ENCODE measurements around the gene MEIKIN. TPM values are rescaled to one million over a fixed set of nuclear protein-coding genes. Genes with fewer than 3 reads are reported as not detected.

MEIKIN gene
- total and polyA plus RNA-seq, 7 donors = 0.77 TPM; not detected in 6

GRCh38 chr5:131957721-131958441 is 12.4 kb upstream of the MEIKIN start:
- Histone ChIP-seq H3K36me3 (ENCODE audit: insufficient read depth in 1 of 2, low read depth in 1 of 2) (no peaks in the 10 kb centered on the region), H3K27ac (no peak overlapping the region), H3K27me3 (ENCODE audit: insufficient read depth in 3 of 3, low read length in 2 of 3) (no peaks in the 10 kb centered on the region), H3K4me1 (peaks cover 6% of the 10 kb centered on the region), H3K4me3 (no peak overlapping the region), H3K9me3 (no peaks in the 10 kb centered on the region)
- 83 to 85% (median 84%) methylated on average over 8 of the region's 8 CpGs for WGBS, 3 donors
- TF ChIP-seq, protein P1, sequence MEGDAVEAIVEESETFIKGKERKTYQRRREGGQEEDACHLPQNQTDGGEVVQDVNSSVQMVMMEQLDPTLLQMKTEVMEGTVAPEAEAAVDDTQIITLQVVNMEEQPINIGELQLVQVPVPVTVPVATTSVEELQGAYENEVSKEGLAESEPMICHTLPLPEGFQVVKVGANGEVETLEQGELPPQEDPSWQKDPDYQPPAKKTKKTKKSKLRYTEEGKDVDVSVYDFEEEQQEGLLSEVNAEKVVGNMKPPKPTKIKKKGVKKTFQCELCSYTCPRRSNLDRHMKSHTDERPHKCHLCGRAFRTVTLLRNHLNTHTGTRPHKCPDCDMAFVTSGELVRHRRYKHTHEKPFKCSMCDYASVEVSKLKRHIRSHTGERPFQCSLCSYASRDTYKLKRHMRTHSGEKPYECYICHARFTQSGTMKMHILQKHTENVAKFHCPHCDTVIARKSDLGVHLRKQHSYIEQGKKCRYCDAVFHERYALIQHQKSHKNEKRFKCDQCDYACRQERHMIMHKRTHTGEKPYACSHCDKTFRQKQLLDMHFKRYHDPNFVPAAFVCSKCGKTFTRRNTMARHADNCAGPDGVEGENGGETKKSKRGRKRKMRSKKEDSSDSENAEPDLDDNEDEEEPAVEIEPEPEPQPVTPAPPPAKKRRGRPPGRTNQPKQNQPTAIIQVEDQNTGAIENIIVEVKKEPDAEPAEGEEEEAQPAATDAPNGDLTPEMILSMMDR (IDR thresholded peaks at IDR 0.05) = no peak
- ATAC-seq = no peak
- intact Hi-C loops (cut with DNase I) = no loop called here
- DNase-seq = no peak

DNA sequence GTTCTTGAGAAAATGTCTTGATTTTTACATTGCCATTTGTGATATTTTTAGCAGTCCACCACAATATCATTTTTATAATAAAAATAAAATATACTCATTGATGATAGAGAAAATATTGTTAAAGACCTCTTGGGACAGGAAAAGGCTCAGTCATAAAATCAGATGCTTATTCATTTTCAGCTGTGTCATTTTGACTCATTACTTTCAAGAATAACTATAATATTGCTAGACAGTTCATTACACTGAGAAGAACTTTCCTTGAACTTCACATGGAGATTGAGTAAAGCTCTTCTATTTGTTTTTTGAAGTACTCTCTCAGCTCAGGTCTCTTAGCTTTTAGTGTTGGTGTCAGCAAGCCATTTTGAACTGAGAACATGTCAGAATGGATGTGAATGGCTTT is 8.5 kb upstream of the MEIKIN start:
- TF ChIP-seq, protein P1 (IDR thresholded peaks at IDR 0.05) = no peak
- intact Hi-C loops (cut with DNase I) = no loop called here
- no peak for ATAC-seq

DNA sequence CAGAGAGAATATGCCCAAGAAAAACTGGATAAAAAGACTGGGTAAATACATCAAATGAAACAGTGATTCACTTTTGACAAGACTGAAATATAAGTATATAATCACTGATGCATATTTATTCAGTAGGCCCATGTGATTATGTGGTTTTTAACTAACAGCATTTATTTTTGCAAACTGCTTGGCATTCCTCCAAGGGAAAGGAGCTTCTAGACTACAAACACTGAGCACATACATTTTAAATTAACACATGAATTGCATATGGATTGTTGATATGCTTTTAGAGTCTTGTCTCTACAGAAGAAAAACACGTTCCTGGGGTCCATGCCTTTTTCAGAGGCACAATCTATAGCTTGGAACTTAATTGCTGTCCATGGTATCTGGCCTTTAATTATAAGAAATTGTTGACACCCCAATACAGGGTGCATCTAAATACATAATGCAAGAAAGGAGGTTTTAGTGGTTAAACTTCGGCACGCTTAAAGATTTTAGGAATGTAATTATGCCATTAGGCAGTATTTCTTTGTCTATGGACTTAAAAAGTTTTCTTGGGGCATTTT is 6.9 kb upstream of the MEIKIN start:
- H3K27ac ChIP-seq = no peak overlapping the region
- no peak overlapping the region for H3K4me3 ChIP-seq
- DNase-seq = no peak
- intact Hi-C loops (cut with DNase I) = no loop called here
- 53 to 88% (median 71%) methylated on average over 3 of the region's 3 CpGs for WGBS, 3 donors
- H3K36me3 ChIP-seq (ENCODE audit: insufficient read depth in 1 of 2, low read depth in 1 of 2) = no peaks in the 10 kb centered on the region
- H3K27me3 ChIP-seq (ENCODE audit: insufficient read depth in 3 of 3, low read length in 2 of 3) = no peaks in the 10 kb centered on the region
- no peaks in the 10 kb centered on the region for H3K9me3 ChIP-seq
- no peak for ATAC-seq
- TF ChIP-seq, protein P1 (IDR thresholded peaks at IDR 0.05) = no peak
- no peaks in the 10 kb centered on the region for H3K4me1 ChIP-seq

More for the DNA sequence above, 8.5 kb upstream of the MEIKIN start:
- Histone ChIP-seq H3K27ac (no peak overlapping the region), H3K36me3 (ENCODE audit: insufficient read depth in 1 of 2, low read depth in 1 of 2) (no peaks in the 10 kb centered on the region), H3K4me3 (no peak overlapping the region), H3K9me3 (no peaks in the 10 kb centered on the region), H3K4me1 (peaks cover 2% of the 10 kb centered on the region), H3K27me3 (ENCODE audit: insufficient read depth in 3 of 3, low read length in 2 of 3) (no peaks in the 10 kb centered on the region)
- no peak for DNase-seq

GRCh38 chr5:131950706-131951105 is 5.2 kb upstream of the MEIKIN start:
- intact Hi-C loops (cut with DNase I) = no loop called here
- ATAC-seq (no peak), DNase-seq (no peak)
- TF ChIP-seq, protein P1 (IDR thresholded peaks at IDR 0.05) = no peak
- H3K9me3 ChIP-seq = no peaks in the 10 kb centered on the region
- 93 to 100% (median 95%) methylated on average over 1 of the region's 1 CpG for WGBS, 3 donors
- no peak overlapping the region for H3K4me3 ChIP-seq
- no peaks in the 10 kb centered on the region for H3K4me1 ChIP-seq
- no peaks in the 10 kb centered on the region for H3K27me3 ChIP-seq (ENCODE audit: insufficient read depth in 3 of 3, low read length in 2 of 3)
- H3K36me3 ChIP-seq (ENCODE audit: insufficient read depth in 1 of 2, low read depth in 1 of 2) = no peaks in the 10 kb centered on the region
- no peak overlapping the region for H3K27ac ChIP-seq
